Measurements from ENCODE around the gene SCN1A. TPM values are rescaled to one million over a fixed set of nuclear protein-coding genes. Genes with fewer than 3 reads are reported as not detected.

SCN1A gene
- total and polyA plus RNA-seq, 2 experiments from 2014 or later = 1.2 to 1.3 TPM

DNA sequence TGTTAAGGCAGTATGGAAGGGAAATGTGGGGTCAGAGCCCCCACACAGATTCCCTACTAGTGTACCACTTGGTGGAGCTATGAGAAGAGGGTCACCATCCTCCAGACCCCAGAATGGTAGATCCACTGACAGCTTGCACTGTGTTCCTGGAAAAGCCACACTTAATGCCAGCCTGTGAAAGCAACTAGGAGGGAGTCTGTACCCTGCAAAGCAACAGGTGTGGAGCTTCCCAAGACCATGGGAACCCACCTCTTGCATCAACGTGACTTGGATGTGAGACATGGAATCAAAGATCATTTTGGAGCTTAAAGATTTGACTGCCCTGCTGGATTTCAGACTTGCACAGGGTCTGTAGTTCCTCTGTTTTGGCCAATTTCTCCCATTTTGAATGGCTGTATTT lies 10.8 kb upstream of the SCN1A start:
- H3K36me3 Mint-ChIP-seq (ENCODE audit: low read depth) = no peaks in the 10 kb centered on the region
- H3K27ac ChIP-seq (ENCODE audit: low read depth) = no peak overlapping the region
- peaks cover 5% of the 10 kb centered on the region for H3K4me1 Mint-ChIP-seq
- H3K79me2 ChIP-seq (replicated peaks; ENCODE audit: insufficient read depth) = no peaks in the 10 kb centered on the region
- peaks cover 5% of the 10 kb centered on the region for H3K27me3 Mint-ChIP-seq (ENCODE audit: insufficient read depth, low read depth, poor library complexity)
- DNase-seq (ENCODE audit: low spot score) (no peak), ATAC-seq (no peak)
- peaks cover 5% of the 10 kb centered on the region; the same call in 1 of the 2 replicates for H3K9me2 ChIP-seq (ENCODE audit: insufficient read depth)
- H3K9me3 Mint-ChIP-seq = peaks cover 4% of the 10 kb centered on the region; the same call in 2 of the 3 replicates
- H3K27ac Mint-ChIP-seq = no peak overlapping the region
- no peaks in the 10 kb centered on the region for H4K20me1 ChIP-seq (replicated peaks; ENCODE audit: insufficient read depth)
- TF ChIP-seq ZNF331 (CRISPR knock-in tag; IDR thresholded peaks at IDR 0.05; ENCODE audit: low read depth) (no peak), ZNF114 (CRISPR knock-in tag; IDR thresholded peaks at IDR 0.05) (no peak), JUNB (IDR thresholded peaks at IDR 0.05; ENCODE audit: unreplicated experiment) (no peak), POLR2AphosphoS5 (IDR thresholded peaks at IDR 0.05; ENCODE audit: low read depth) (no peak), CREB1 (CRISPR knock-in tag; IDR thresholded peaks at IDR 0.05; ENCODE audit: low read depth) (no peak), STAT1 (IDR thresholded peaks at IDR 0.05; ENCODE audit: unreplicated experiment) (no peak), REST (IDR thresholded peaks at IDR 0.05; ENCODE audit: unreplicated experiment) (no peak), EZH2phosphoT487 (IDR thresholded peaks at IDR 0.05; ENCODE audit: unreplicated experiment) (no peak), ZNF462 (CRISPR knock-in tag; IDR thresholded peaks at IDR 0.05) (no peak), NANOG (IDR thresholded peaks at IDR 0.05; ENCODE audit: borderline replicate concordance) (no peak), CTCF (conservative IDR thresholded peaks at IDR 0.05; ENCODE audit: low read depth in 2 of 2) (no peak), EZH2 (IDR thresholded peaks at IDR 0.05; ENCODE audit: low read depth, unreplicated experiment) (no peak)
- no peaks in the 10 kb centered on the region for H3K36me3 ChIP-seq (ENCODE audit: insufficient read depth)
- no peaks in the 10 kb centered on the region for H3F3A ChIP-seq (replicated peaks; ENCODE audit: low read depth)
- H3K4me1 ChIP-seq (ENCODE audit: insufficient read depth) = 0 out of 2 replicates have a peak, but pooled peaks cover 5% of the 10 kb centered on the region
- H3K27me3 ChIP-seq (ENCODE audit: insufficient read depth) = no peaks in the 10 kb centered on the region
- H3K4me2 ChIP-seq = no peak overlapping the region
- H3K4me3 Mint-ChIP-seq = no peak overlapping the region
- H2AFZ ChIP-seq = no peak overlapping the region
- H3K4me3 ChIP-seq = no peak overlapping the region

All from GM23338 (cell line).